Fibroblast of villous mesenchyme (primary cell): ENCODE results near the gene RPUSD1. TPM values are rescaled to one million over a fixed set of nuclear protein-coding genes. Genes with fewer than 3 reads are reported as not detected.

Experiments
- DNase-seq: peaks from one replicate; pipeline ENCODE4 v3.0.0-alpha.2; 2010; ENCODE audit warnings: low read depth
- H3K4me3 ChIP-seq: 2 replicates; pipeline ENCODE4 v1.5.1; 2011; ENCODE audit warnings: low read depth, mild to moderate bottlenecking, low read length
- total RNA-seq: library from RNA; depleted of rRNA; stranded (reverse); fragments of >200 nt; gene quantifications from 2 replicates; pipeline ENCODE4 v1.2.3, GENCODE V29; 2012
- TF ChIP-seq, protein P1 (sequence below): IDR thresholded peaks from 2 replicates; pipeline ENCODE4 v1.5.1; 2012; ENCODE audit warnings: low read depth, mild to moderate bottlenecking, low read length; ENCODE audit not compliant: insufficient read depth

RPUSD1 gene
- total RNA-seq, 1 donor: 21.2 TPM

DNA sequence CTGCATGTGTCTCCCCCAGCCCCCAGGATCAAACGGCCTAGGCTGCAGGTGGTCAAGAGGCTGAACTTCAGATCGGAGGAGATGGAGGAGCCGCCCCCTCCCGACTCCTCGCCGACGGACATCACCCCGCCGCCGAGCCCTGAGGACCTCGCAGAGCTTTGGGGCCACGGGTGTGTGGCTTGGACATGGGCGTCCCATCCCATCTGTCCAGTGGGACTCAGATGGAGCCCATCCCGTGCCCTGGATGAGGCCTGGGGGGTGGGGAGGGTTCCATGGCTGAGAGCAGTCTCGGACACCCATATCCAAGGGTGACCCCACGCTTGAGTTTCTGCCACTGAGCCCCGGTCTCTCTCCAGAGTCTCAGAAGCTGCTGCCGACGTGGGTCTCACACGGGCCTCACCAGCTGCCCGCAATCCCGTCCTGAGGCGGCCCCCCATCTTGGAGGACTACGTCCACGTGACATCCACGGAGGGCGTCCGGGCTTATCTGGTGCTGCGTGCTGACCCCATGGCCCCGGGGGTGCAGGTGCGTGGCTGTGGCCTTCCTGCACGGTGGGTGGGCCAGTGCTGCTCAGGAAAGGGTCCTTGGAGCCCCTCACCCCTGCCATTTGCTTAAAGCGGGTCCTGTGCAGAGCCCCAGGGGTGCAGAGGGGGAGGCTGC, 1.1 kb upstream of the RPUSD1 start:
- TF ChIP-seq, protein P1, sequence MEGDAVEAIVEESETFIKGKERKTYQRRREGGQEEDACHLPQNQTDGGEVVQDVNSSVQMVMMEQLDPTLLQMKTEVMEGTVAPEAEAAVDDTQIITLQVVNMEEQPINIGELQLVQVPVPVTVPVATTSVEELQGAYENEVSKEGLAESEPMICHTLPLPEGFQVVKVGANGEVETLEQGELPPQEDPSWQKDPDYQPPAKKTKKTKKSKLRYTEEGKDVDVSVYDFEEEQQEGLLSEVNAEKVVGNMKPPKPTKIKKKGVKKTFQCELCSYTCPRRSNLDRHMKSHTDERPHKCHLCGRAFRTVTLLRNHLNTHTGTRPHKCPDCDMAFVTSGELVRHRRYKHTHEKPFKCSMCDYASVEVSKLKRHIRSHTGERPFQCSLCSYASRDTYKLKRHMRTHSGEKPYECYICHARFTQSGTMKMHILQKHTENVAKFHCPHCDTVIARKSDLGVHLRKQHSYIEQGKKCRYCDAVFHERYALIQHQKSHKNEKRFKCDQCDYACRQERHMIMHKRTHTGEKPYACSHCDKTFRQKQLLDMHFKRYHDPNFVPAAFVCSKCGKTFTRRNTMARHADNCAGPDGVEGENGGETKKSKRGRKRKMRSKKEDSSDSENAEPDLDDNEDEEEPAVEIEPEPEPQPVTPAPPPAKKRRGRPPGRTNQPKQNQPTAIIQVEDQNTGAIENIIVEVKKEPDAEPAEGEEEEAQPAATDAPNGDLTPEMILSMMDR: no peak
- H3K4me3 ChIP-seq: peak overlapping the region; percentile 79
- DNase-seq: no peak

DNA sequence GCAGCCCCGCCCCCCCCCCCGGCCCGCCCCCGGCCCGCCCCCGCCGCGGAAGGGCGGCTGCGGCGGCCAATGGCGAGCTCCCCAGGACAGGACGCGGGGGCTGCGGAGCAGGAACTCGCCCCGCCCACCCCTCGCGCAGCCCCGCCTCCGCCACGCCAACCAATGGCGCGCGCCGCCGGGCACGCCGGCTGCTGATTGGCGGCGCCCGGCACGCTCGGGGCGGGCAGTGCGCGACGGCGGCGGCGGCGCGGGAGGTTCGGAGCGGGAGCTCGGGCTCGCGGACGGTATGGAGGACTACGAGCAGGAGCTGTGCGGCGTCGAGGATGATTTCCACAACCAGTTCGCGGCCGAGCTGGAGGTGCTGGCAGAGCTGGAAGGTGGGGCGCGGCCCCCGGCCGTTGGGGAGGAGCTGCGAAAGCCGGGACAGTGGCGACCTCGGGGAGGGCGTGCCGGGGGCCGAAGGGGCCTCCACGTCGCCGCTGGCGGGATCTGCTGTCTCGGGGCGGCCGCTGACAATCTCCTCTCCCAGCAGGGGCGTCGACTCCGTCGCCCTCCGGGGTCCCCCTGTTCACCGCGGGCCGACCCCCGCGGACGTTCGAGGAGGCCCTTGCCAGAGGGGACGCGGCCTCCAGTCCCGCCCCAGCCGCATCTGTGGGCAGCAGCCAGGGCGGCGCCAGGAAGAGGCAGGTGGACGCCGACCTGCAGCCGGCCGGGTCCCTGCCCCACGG, 382 bp upstream of the RPUSD1 start, which contains the start of gene CHTF18:
TSS of gene CHTF18 (plus strand) at position 222 of the 728 bp plus-strand sequence. CDS start at position 287, 65 bp downstream.
- DNase-seq: peak; percentile 92
- TF ChIP-seq, protein P1: no peak
- peak within 1 kb of the TSS; percentile 79 for H3K4me3 ChIP-seq

DNA sequence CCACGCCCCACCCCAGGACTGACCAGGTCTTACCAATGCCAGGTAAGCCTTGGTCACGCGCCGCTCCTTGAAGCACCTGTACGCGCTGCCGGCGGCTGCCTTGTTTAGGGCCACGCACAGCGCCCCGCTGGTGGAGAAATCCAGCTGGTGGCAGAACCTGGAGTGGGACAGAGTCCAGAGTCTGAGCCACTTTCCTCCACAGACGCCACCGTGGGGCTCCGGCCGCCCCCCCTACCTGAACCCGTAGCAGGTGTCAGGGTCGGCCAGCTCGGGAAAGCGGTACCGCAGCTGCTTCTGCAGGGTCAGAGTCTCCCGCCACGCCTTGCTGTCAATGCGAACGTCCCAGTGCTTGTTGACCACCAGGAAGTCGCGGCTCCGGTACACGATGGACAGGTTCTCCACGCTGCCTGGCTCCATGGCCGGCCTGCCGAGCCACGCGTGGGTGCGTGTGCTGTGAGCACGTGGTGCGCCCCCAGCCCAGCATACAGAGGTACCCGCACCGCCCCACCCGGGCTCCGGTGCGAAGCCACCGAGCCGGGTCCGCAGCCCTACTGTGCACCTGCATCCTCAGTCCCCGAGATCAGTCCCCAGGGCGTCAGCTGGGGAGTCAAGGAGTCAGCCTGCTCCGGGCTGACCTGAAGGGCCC, 737 bp downstream of the RPUSD1 start:
- H3K4me3 ChIP-seq: peak overlapping the region; percentile 72
- no peak for DNase-seq
- TF ChIP-seq, protein P1: no peak

DNA sequence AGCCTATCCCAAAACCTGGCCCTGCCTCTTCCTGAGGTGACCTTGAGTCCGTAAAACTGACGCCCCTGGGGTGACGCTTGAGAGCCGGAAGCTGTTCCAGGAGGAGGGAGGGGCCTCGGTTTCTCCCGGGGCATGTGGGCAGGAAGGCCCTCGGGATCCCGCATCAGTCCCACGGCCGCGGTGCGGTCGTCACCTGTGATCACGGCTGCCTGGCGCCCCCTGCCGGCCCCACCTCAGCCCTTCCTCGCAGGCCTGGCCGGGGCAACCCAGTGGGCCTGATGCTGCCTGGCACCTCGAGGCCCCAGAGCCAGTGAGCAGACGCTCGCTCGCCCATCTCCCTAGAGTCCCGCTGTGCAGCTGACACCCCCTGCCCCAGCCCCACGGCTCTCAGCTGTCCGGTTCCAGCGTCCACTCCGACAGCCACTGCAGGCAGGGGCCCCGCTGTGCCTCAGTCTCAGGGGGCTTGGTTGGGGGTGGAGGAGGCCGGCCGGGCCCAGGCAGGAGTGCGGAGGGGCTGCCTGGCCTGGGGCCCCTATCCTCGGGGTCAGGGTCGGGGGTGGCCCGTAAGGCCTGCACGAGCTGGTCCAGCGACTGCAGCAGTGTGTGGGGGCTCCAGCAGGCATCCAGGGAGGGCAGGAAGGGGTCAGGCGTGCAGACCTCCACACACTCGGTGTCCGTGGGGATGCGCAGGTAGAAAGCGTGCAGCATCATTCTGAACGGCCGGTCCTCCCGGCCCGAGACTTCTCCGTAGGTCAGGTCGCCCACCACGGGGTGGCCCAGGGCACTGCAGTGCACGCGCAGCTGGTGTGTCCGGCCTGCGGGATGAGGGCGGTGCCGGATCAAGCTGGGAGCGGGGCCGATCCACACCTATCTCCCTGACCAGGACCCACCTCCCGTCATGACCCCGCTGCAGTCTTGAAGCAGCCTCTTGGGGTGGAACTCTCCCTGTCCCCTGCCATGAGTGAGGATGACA, 2.3 kb downstream of the RPUSD1 start:
- DNase-seq: peak; percentile 57
- TF ChIP-seq, protein P1: peak; percentile 73
- H3K4me3 ChIP-seq: no peak overlapping the region

DNA sequence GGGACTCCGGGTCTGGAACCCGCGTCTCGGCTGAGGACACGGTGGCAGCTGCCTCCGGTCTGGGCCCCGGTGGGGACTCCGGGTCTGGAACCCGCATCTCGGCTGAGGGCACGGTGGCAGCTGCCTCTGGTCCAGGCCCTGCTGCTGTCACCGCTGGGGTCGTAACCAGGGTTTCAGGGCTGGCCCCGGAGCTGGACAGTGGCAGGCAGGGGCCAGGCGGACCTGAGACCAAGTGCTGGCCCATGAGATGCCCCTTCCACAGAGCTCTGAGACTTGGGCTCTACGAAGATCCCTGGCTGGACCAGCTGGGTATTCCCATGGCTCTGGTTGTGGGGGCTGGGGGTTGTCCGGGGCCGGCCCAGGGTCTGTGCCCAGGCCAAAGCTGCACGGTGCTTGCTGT, 3.8 kb downstream of the RPUSD1 start:
- DNase-seq: no peak
- TF ChIP-seq, protein P1: no peak
- no peak overlapping the region for H3K4me3 ChIP-seq
